Suprapubic skin (tissue), 4 donors: ENCODE measurements around the gene NMRK1.

Experiments used
- EP300 ChIP-seq: sonication (generic); formaldehyde crosslinking; IDR thresholded peaks from one replicate; pipeline ENCODE4 v1.6.1; 2017; ENCODE audit warnings: antibody characterized with exemption
- POLR2A ChIP-seq, 2 donors: fragments of 450-650 bp; IDR thresholded peaks; one replicate each; pipeline ENCODE4 v1.6.1; 2017; ENCODE audit warnings: antibody characterized with exemption in 2 of 2, mild to moderate bottlenecking in 2 of 2, moderate library complexity in 2 of 2
- POLR2AphosphoS5 ChIP-seq, 3 donors: sonication (generic); formaldehyde crosslinking; IDR thresholded peaks; one replicate each; pipeline ENCODE4 v1.6.1; 2017; ENCODE audit warnings: antibody characterized with exemption in 3 of 3
- TF ChIP-seq, protein P1 (sequence below), 2 donors: fragments of 200-600 bp in 1 of 2; fragments of 450-650 bp in 1 of 2; sonication (generic) in 1 of 2; IDR thresholded peaks; one replicate each; pipeline ENCODE4 v1.5.1; 2016 to 2019; ENCODE audit warnings: antibody characterized with exemption in 2 of 2, mild to moderate bottlenecking in 1 of 2, moderate library complexity in 1 of 2

DNA sequence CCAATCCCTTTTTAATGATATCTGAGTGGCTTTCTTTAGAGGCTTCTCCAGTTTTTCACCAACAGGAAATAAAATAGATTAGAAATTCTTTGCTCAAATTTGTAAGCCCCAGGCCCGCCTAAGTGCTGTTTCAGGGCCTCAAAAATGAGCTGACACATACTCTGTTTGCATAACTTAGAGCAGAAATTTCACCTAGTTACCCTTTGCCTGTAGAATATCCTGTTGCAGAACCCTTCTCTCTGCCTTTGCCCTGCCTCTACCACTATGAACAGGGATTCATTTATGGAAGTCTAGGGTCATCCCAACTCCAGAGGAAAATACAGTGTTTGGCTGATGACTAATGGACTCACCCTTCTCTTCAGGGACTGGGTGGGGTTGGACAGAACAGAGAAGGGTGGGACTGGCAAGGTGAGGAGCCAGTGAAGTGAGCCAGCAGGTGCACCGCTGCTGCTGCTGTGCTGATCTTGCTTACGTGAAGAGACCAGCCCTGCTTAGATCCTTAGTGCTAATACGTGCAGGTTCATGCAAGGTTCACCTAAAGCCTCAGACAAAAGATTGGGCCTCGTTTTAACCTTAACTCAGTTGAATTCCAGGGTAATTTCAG is 23.2 kb upstream of the NMRK1 start:
- TF ChIP-seq POLR2AphosphoS5 (IDR thresholded peaks at IDR 0.05) (no peak), POLR2A (IDR thresholded peaks at IDR 0.05) (no peak), EP300 (no peak)
- TF ChIP-seq, protein P1, sequence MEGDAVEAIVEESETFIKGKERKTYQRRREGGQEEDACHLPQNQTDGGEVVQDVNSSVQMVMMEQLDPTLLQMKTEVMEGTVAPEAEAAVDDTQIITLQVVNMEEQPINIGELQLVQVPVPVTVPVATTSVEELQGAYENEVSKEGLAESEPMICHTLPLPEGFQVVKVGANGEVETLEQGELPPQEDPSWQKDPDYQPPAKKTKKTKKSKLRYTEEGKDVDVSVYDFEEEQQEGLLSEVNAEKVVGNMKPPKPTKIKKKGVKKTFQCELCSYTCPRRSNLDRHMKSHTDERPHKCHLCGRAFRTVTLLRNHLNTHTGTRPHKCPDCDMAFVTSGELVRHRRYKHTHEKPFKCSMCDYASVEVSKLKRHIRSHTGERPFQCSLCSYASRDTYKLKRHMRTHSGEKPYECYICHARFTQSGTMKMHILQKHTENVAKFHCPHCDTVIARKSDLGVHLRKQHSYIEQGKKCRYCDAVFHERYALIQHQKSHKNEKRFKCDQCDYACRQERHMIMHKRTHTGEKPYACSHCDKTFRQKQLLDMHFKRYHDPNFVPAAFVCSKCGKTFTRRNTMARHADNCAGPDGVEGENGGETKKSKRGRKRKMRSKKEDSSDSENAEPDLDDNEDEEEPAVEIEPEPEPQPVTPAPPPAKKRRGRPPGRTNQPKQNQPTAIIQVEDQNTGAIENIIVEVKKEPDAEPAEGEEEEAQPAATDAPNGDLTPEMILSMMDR (IDR thresholded peaks at IDR 0.05), result no peak
